Sigmoid colon (tissue), 7 donors: Measurements from ENCODE around the gene CYP39A1. TPM values are rescaled to one million over a fixed set of nuclear protein-coding genes. Genes with fewer than 3 reads are reported as not detected.

Experiments
- DNase-seq: peaks from one replicate; pipeline ENCODE4 v3.0.0-alpha.2; 2019
- H3K27ac ChIP-seq, 4 donors: fragments of 200-600 bp; sonication (generic); one replicate each; pipeline ENCODE4 v1.5.1; 2016 to 2019; ENCODE audit warnings: mild to moderate bottlenecking in 1 of 4
- H3K27me3 ChIP-seq, 3 donors: fragments of 200-600 bp; sonication (generic); one replicate each; pipeline ENCODE4 v1.5.1; 2019; ENCODE audit warnings: mild to moderate bottlenecking in 1 of 3
- H3K36me3 ChIP-seq, 4 donors: fragments of 200-600 bp; sonication (generic); one replicate each; pipeline ENCODE4 v1.5.1; 2016 to 2019
- H3K4me1 ChIP-seq, 4 donors: fragments of 200-600 bp; sonication (generic); one replicate each; pipeline ENCODE4 v1.5.1; 2017 to 2019
- H3K4me3 ChIP-seq, 4 donors: fragments of 200-600 bp; sonication (generic); one replicate each; pipeline ENCODE4 v1.5.1; 2017 to 2019; ENCODE audit warnings: mild to moderate bottlenecking in 2 of 4, moderate library complexity in 1 of 4
- H3K9me3 ChIP-seq, 4 donors: fragments of 200-600 bp in 3 of 4; sonication (generic) in 3 of 4; one replicate each; pipeline versions ENCODE4 v1.5.1 to v1.6.1; 2013 to 2019
- EP300 ChIP-seq, 4 donors: sonication (generic); formaldehyde crosslinking; IDR thresholded peaks; one replicate each; pipeline ENCODE4 v1.6.1; 2017; ENCODE audit warnings: antibody characterized with exemption in 4 of 4
- POLR2A ChIP-seq, 2 donors: fragments of 450-650 bp; IDR thresholded peaks; one replicate each; pipeline ENCODE4 v1.6.1; 2016; ENCODE audit warnings: antibody characterized with exemption in 2 of 2, mild to moderate bottlenecking in 2 of 2, moderate library complexity in 2 of 2
- POLR2AphosphoS5 ChIP-seq, 4 donors: sonication (generic); formaldehyde crosslinking; IDR thresholded peaks; one replicate each; pipeline ENCODE4 v1.6.1; 2017; ENCODE audit warnings: antibody characterized with exemption in 4 of 4
- WGBS, 2 donors: extraction: QIAGEN DNeasy Blood & Tissue Kit; methylation state at CpG; one replicate each; pipeline ENCODE4 v1.1.7; 2013; 5-methylcytosine and 5-hydroxymethylcytosine counted together
- intact Hi-C: fragments of 100-400 bp; cut with DNase I; formaldehyde crosslinking; loops from one replicate; pipeline ENCODE4 v1.15.1; 2023
- polyA plus RNA-seq, 3 donors: library from polyadenylated mRNA; stranded (reverse); fragments of 200-250 nt; gene quantifications; one replicate each; pipeline ENCODE4 v1.2.3, GENCODE V29; 2013
- total RNA-seq, 4 donors: library from RNA; depleted of rRNA; stranded (reverse); fragments of >200 nt; gene quantifications; one replicate each; pipeline ENCODE4 v1.1.0, GENCODE V29; 2016
- TF ChIP-seq, protein P1 (sequence below), 4 experiments: fragments of 450-650 bp in 3 of 4; fragments of 200-600 bp in 1 of 4; IDR thresholded peaks; one replicate each; pipeline ENCODE4 v1.5.1; 2016 to 2019; ENCODE audit warnings: antibody characterized with exemption in 4 of 4, mild to moderate bottlenecking in 3 of 4, moderate library complexity in 2 of 4
- donor health status: healthy with polysubstance abuse.
- donor health status: Bipolar disorder and iron deficiency.
- donor health status: healthy.

Gene CYP39A1
- total and polyA plus RNA-seq, 7 donors, result 1.6 to 7.7 (median 3.0) TPM

- DNase-seq, result no peak
- Histone ChIP-seq H3K9me3 (no peaks in the 10 kb centered on the region), H3K4me1 (no peaks in the 10 kb centered on the region), H3K27ac (no peak overlapping the region), H3K36me3 (peaks cover 0 to 33% (median 0%) of the 10 kb centered on the region in 4 donors), H3K27me3 (no peaks in the 10 kb centered on the region), H3K4me3 (no peak overlapping the region)
- 81 to 86% methylated on average over 2 of the region's 2 CpGs for WGBS, 2 donors
- TF ChIP-seq POLR2A (IDR thresholded peaks at IDR 0.05), result no peak
- TF ChIP-seq POLR2AphosphoS5 (IDR thresholded peaks at IDR 0.05), result no peak
- TF ChIP-seq, protein P1, sequence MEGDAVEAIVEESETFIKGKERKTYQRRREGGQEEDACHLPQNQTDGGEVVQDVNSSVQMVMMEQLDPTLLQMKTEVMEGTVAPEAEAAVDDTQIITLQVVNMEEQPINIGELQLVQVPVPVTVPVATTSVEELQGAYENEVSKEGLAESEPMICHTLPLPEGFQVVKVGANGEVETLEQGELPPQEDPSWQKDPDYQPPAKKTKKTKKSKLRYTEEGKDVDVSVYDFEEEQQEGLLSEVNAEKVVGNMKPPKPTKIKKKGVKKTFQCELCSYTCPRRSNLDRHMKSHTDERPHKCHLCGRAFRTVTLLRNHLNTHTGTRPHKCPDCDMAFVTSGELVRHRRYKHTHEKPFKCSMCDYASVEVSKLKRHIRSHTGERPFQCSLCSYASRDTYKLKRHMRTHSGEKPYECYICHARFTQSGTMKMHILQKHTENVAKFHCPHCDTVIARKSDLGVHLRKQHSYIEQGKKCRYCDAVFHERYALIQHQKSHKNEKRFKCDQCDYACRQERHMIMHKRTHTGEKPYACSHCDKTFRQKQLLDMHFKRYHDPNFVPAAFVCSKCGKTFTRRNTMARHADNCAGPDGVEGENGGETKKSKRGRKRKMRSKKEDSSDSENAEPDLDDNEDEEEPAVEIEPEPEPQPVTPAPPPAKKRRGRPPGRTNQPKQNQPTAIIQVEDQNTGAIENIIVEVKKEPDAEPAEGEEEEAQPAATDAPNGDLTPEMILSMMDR (IDR thresholded peaks at IDR 0.05), result no peak
- TF ChIP-seq EP300 (IDR thresholded peaks at IDR 0.05), result no peak
- intact Hi-C loops, result no loop called here
These were observed 8.9 kb upstream of the CYP39A1 start for GRCh38 chr6:46661483-46661882.

DNA sequence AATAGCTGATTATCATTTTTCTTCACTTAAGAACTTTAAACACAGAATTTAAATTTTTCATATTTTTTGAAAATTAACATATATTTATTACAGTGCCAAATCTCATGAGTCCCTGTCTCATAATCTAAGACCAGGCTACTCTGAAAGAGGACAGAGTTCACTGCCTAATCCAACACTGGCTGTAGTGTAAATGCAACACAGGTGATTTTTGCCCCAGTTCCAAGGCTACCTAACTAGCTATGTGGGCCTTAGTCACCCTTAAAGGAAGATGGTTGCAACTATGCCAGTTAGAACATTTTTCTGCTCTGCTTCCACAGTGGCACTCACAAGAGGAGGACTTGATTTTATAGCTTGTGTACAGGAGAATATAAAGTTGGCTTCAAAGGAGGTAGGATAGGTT is 5.0 kb upstream of the CYP39A1 start:
- TF ChIP-seq EP300 (IDR thresholded peaks at IDR 0.05) (no peak), POLR2AphosphoS5 (IDR thresholded peaks at IDR 0.05) (no peak), POLR2A (IDR thresholded peaks at IDR 0.05) (no peak)
- TF ChIP-seq, protein P1 (IDR thresholded peaks at IDR 0.05), result no peak
- H3K36me3 ChIP-seq, result peaks cover 0 to 23% (median 0%) of the 10 kb centered on the region in 4 donors
- H3K27ac ChIP-seq, result no peak overlapping the region
- no peak for DNase-seq
- no peaks in the 10 kb centered on the region for H3K27me3 ChIP-seq
- H3K4me1 ChIP-seq, result peaks cover 0 to 12% (median 6%) of the 10 kb centered on the region in 4 donors
- no peak overlapping the region for H3K4me3 ChIP-seq
- intact Hi-C loops, result no loop called here
- no peaks in the 10 kb centered on the region for H3K9me3 ChIP-seq

DNA sequence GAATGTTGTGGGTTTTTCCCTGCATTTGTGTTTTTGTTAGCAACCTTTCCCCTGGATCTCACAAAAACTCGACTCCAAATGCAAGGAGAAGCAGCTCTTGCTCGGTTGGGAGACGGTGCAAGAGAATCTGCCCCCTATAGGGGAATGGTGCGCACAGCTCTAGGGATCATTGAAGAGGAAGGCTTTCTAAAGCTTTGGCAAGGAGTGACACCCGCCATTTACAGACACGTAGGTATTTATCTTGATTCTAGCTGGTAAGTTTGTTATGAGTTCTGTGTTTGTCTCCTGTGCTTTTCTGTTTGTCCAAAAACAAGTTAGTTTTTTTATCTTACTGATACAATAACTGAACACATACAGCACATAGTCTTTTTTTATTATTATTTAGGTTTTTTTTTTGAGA is 3.2 kb upstream of the CYP39A1 start:
- intact Hi-C loops, result no loop called here
- Histone ChIP-seq H3K4me1 (peaks cover 0 to 26% (median 11%) of the 10 kb centered on the region in 4 donors), H3K4me3 (no peak overlapping the region), H3K9me3 (no peaks in the 10 kb centered on the region), H3K36me3 (peaks cover 0 to 16% (median 0%) of the 10 kb centered on the region in 4 donors), H3K27me3 (no peaks in the 10 kb centered on the region), H3K27ac (no peak overlapping the region)
- TF ChIP-seq, protein P1 (IDR thresholded peaks at IDR 0.05), result no peak
- TF ChIP-seq POLR2A (IDR thresholded peaks at IDR 0.05) (no peak), POLR2AphosphoS5 (IDR thresholded peaks at IDR 0.05) (no peak), EP300 (IDR thresholded peaks at IDR 0.05) (no peak)
- no peak for DNase-seq
- 68 to 80% methylated on average over 6 of the region's 6 CpGs for WGBS, 2 donors

DNA sequence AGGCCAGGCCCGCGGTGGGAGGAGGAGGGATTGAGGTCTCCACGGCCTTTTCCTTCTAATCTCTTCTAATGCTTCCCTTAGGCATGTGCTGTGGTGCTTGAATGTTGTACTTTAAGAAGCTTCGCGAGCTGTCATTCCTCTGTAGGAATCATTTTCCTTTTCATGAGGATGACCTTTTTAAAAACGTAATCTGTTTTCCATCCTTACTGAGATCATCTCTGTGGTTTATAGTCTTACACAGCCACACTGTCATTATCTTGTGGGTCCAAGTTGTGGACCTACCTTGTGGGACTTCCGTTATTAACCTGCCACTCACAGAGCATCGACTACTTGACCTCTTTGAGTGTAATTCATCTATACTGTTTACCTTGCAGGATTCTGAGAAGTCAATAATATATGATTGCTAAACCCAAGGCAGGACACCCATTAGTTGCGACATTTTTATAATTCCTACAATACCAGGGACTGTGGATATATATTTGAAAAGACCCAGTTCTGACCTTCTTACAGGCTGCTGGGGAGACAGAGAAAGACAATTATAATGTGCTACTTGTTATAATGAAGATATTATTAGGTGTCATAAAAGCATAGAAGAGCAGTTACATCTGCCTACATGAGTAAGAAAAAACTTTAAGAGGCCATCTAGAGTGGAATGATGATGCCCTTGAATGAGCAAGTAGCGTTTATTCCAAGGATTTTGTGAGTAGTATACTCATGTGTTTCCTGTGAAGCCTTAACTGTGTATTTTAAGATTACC is 999 bp upstream of the CYP39A1 start:
- intact Hi-C loops, result no loop called here
- Histone ChIP-seq H3K4me1 (peaks cover 0 to 29% (median 14%) of the 10 kb centered on the region in 4 donors), H3K4me3 (peak overlapping the region; percentile 62 to 77 (median 76)), H3K36me3 (peaks cover 0 to 4% (median 0%) of the 10 kb centered on the region in 4 donors), H3K27ac (peak overlapping the region; percentile 85 to 90 (median 85)), H3K27me3 (no peaks in the 10 kb centered on the region), H3K9me3 (no peaks in the 10 kb centered on the region)
- TF ChIP-seq POLR2AphosphoS5 (IDR thresholded peaks at IDR 0.05) (no peak), EP300 (IDR thresholded peaks at IDR 0.05) (no peak), POLR2A (IDR thresholded peaks at IDR 0.05) (no peak)
- TF ChIP-seq, protein P1 (IDR thresholded peaks at IDR 0.05), result no peak
- WGBS, 2 donors, result 12 to 32% methylated on average over 10 of the region's 10 CpGs
- no peak for DNase-seq
